K562 (cell line): ENCODE results near the gene ASB15.

Source experiments
- CHD2 ChIP-seq: IDR thresholded peaks from 2 replicates; pipeline ENCODE4 v1.6.1; 2011; ENCODE audit warnings: low read depth, low read length
- CREB1 ChIP-seq, 2 experiments: sonication (generic) in 1 of 2; formaldehyde crosslinking in 1 of 2; IDR thresholded peaks; 2 replicates each; pipeline versions ENCODE4 v1.6.1 to v1.8.0; 2012 to 2022; ENCODE audit warnings: inconsistent platforms in 1 of 2, mild to moderate bottlenecking in 1 of 2, missing genetic modification reagents in 1 of 2, moderate library complexity in 1 of 2
- YY1 ChIP-seq, 3 experiments: IDR thresholded peaks; 2 replicates each; pipeline ENCODE4 v1.6.1; 2011; ENCODE audit warnings: low read length in 2 of 3, mild to moderate bottlenecking in 2 of 3, moderate library complexity in 2 of 3, borderline replicate concordance in 1 of 3, control low read depth in 1 of 3, low read depth in 1 of 3; ENCODE audit not compliant: insufficient read depth in 3 of 3, insufficient replicate concordance in 2 of 3, control insufficient read depth in 1 of 3, insufficient read length in 1 of 3; ENCODE audit errors: extremely low read depth in 1 of 3
- ZBTB26 ChIP-seq: fragments of 450-650 bp; formaldehyde crosslinking; IDR thresholded peaks from 2 replicates; pipeline ENCODE4 v1.4.0; 2022; ENCODE audit warnings: missing genetic modification characterization
- ZNF696 ChIP-seq: fragments of 250-450 bp; sonication (Bioruptor Pico); conservative IDR thresholded peaks from 2 replicates; pipeline ENCODE4 v1.4.0; 2020; ENCODE audit warnings: mild to moderate bottlenecking, moderate library complexity

GRCh38 chr7:123602648-123603047, 1.0 kb downstream of the ASB15 start:
- TF ChIP-seq ZBTB26 (CRISPR knock-in tag) (no peak), CREB1 (IDR thresholded peaks at IDR 0.05) (no peak), CREB1 (CRISPR knock-in tag; IDR thresholded peaks at IDR 0.05) (no peak), YY1 (IDR thresholded peaks at IDR 0.05; ENCODE audit: borderline replicate concordance in 1 of 3, control insufficient read depth in 1 of 3, extremely low read depth in 1 of 3, insufficient read depth in 3 of 3, insufficient read length in 1 of 3, insufficient replicate concordance in 2 of 3, low read depth in 1 of 3, low read length in 2 of 3) (no peak), CHD2 (no peak), ZNF696 (CRISPR knock-in tag) (no peak)
